NCI-H774 (cell line): Measurements from ENCODE around the gene MYLK2.
A peak's percentile ranks its signal among the peaks of the same experiment; 100 is the strongest.

Experiments
- DNase-seq: peaks from one replicate; lab custom pipeline; 2025; lab: John Stamatoyannopoulos, UW

The MYLK2 gene

GRCh38 chr20:31835977-31836852 lies 17.1 kb downstream of the MYLK2 start:
- DNase-seq = no peak

- no peak for DNase-seq
Observed at GRCh38 chr20:31836853-31837608, 17.9 kb downstream of the MYLK2 start.

GRCh38 chr20:31837896-31838397 lies 18.8 kb downstream of the MYLK2 start:
- no peak for DNase-seq

GRCh38 chr20:31838646-31839292 lies 19.6 kb downstream of the MYLK2 start:
- DNase-seq = no peak

GRCh38 chr20:31839782-31840487 lies 20.8 kb downstream of the MYLK2 start:
- DNase-seq = no peak

GRCh38 chr20:31840906-31841816 lies 22.0 kb downstream of the MYLK2 start:
- no peak for DNase-seq

- no peak for DNase-seq
Observed at GRCh38 chr20:31841928-31842327, 22.8 kb downstream of the MYLK2 start.

- DNase-seq = no peak
Observed at GRCh38 chr20:31842471-31843157, 23.5 kb downstream of the MYLK2 start.

GRCh38 chr20:31843288-31843687 lies 24.1 kb downstream of the MYLK2 start:
- no peak for DNase-seq

- DNase-seq = no peak
Observed at GRCh38 chr20:31843881-31844280, 24.7 kb downstream of the MYLK2 start.

GRCh38 chr20:31844737-31845299 lies 25.7 kb downstream of the MYLK2 start:
- no peak for DNase-seq

- DNase-seq = no peak
Observed at GRCh38 chr20:31845300-31845863, 26.2 kb downstream of the MYLK2 start, which contains the start of gene FOXS1. FOXS1 (minus strand) TSS chr20:31845604; CDS start chr20:31845542, 62 bp downstream.

GRCh38 chr20:31846793-31847138 lies 27.6 kb downstream of the MYLK2 start:
- no peak for DNase-seq

GRCh38 chr20:31848088-31848999 lies 29.2 kb downstream of the MYLK2 start:
- no peak for DNase-seq

GRCh38 chr20:31849306-31849930 lies 30.3 kb downstream of the MYLK2 start:
- peak; percentile 78 for DNase-seq

GRCh38 chr20:31851240-31851955 lies 32.2 kb downstream of the MYLK2 start:
- no peak for DNase-seq

- DNase-seq = no peak
Observed at GRCh38 chr20:31853481-31853880, 34.3 kb downstream of the MYLK2 start.
